ENCODE results near the gene ZBTB21. TPM values are rescaled to one million over a fixed set of nuclear protein-coding genes. Genes with fewer than 3 reads are reported as not detected.

Gene ZBTB21
- total and polyA plus RNA-seq, 4 donors, result 7.3 to 14.6 (median 10.4) TPM

- WGBS (ENCODE audit: insufficient coverage), result 11% methylated on average over 12 of the region's 12 CpGs
- DNase-seq (ENCODE audit: low read depth in 4 of 6, low spot score in 6 of 6), result no peak
- H3K4me1 ChIP-seq (ENCODE audit: control insufficient read depth, insufficient read depth, low read length), result peaks cover 31% of the 10 kb centered on the region
- H3K9me3 ChIP-seq (ENCODE audit: control insufficient read depth, insufficient read depth, low read length), result no peaks in the 10 kb centered on the region
- H3K27me3 ChIP-seq (ENCODE audit: control insufficient read depth, insufficient read depth, low read length), result no peaks in the 10 kb centered on the region
- peak overlapping the region; percentile 40 for H3K27ac ChIP-seq (ENCODE audit: low read depth, low read length)
- no peaks in the 10 kb centered on the region for H3K36me3 ChIP-seq (ENCODE audit: control insufficient read depth, insufficient read depth, low read length)
- H3K4me3 ChIP-seq (ENCODE audit: low read depth, low read length), result no peak overlapping the region
These were observed 11.9 kb upstream of the ZBTB21 start for GRCh38 chr21:42022091-42022430.

DNA sequence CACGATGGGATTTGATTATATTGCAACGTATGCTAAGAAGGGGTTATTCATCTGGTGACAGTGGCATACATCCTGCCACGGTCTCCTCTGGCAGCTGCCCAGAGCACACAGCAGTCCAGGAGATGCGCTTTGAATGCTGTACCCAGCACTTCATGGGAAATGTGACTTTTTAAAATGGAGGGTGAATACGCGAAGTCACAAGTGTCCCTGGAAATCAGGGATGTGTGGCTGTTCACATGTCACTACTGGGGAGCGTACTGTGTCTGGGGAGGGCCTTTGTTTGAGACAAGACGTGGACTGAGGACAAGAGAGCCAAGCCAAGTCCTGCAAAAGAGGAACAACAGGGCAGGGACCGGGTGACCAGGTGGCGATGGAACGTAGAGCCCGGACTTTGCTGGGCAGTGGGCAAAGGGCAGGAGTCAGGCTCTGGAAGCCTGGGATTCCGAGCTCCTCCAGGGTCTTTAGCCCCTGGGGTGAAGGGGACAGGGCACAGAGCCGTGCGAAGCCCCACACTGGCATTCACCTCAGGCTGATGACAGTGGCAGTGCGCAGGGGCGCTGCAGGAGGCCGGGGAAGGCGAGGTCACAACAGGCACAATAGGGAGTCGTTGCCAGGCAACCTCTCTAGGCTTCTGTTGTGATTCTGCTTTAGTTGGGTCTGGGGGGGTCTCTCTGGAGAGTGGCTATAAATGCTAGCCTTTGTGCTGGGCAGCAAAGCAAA is 11.4 kb upstream of the ZBTB21 start:
- Histone ChIP-seq H3K27ac (ENCODE audit: low read depth, low read length) (peak overlapping the region; percentile 1), H3K27me3 (ENCODE audit: control insufficient read depth, insufficient read depth, low read length) (no peaks in the 10 kb centered on the region), H3K9me3 (ENCODE audit: control insufficient read depth, insufficient read depth, low read length) (no peaks in the 10 kb centered on the region), H3K4me1 (ENCODE audit: control insufficient read depth, insufficient read depth, low read length) (peaks cover 31% of the 10 kb centered on the region), H3K4me3 (ENCODE audit: low read depth, low read length) (no peak overlapping the region), H3K36me3 (ENCODE audit: control insufficient read depth, insufficient read depth, low read length) (no peaks in the 10 kb centered on the region)
- WGBS (ENCODE audit: insufficient coverage), result 22% methylated on average over 19 of the region's 20 CpGs
- peak in 3 of 6 donors; percentile 71 to 92 (median 86) for DNase-seq (ENCODE audit: low read depth in 4 of 6, low spot score in 6 of 6)

DNA sequence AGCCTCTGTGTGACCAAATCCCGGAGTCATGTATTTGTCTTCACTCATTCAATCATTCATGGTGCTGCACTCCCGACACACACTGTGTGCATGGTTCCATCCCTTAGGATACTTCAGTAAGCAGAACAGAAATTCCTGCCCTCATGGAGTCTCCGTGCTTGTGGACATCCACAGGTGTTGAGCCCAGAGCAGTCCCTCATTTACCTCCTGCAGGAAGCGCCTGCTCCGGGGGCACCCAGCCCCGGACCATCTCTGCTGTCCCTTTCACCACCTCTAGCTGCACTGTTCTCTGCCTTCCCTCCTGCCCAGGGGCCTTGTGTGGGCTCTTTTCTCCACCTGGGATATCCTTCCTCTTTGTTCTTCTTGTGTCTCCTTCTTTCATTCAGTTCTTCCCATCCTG is 9.5 kb upstream of the ZBTB21 start:
- Histone ChIP-seq H3K4me1 (ENCODE audit: control insufficient read depth, insufficient read depth, low read length) (peaks cover 22% of the 10 kb centered on the region), H3K36me3 (ENCODE audit: control insufficient read depth, insufficient read depth, low read length) (no peaks in the 10 kb centered on the region), H3K27ac (ENCODE audit: low read depth, low read length) (no peak overlapping the region), H3K27me3 (ENCODE audit: control insufficient read depth, insufficient read depth, low read length) (no peaks in the 10 kb centered on the region), H3K9me3 (ENCODE audit: control insufficient read depth, insufficient read depth, low read length) (no peaks in the 10 kb centered on the region), H3K4me3 (ENCODE audit: low read depth, low read length) (no peak overlapping the region)
- 98% methylated on average over 6 of the region's 6 CpGs for WGBS (ENCODE audit: insufficient coverage)
- no peak for DNase-seq (ENCODE audit: low read depth in 4 of 6, low spot score in 6 of 6)

GRCh38 chr21:42019101-42019605 is 9.0 kb upstream of the ZBTB21 start:
- Histone ChIP-seq H3K9me3 (ENCODE audit: control insufficient read depth, insufficient read depth, low read length) (no peaks in the 10 kb centered on the region), H3K36me3 (ENCODE audit: control insufficient read depth, insufficient read depth, low read length) (no peaks in the 10 kb centered on the region), H3K27ac (ENCODE audit: low read depth, low read length) (no peak overlapping the region), H3K4me3 (ENCODE audit: low read depth, low read length) (no peak overlapping the region), H3K27me3 (ENCODE audit: control insufficient read depth, insufficient read depth, low read length) (no peaks in the 10 kb centered on the region), H3K4me1 (ENCODE audit: control insufficient read depth, insufficient read depth, low read length) (peaks cover 22% of the 10 kb centered on the region)
- DNase-seq (ENCODE audit: low read depth in 4 of 6, low spot score in 6 of 6), result no peak
- 97% methylated on average over 11 of the region's 11 CpGs for WGBS (ENCODE audit: insufficient coverage)

DNA sequence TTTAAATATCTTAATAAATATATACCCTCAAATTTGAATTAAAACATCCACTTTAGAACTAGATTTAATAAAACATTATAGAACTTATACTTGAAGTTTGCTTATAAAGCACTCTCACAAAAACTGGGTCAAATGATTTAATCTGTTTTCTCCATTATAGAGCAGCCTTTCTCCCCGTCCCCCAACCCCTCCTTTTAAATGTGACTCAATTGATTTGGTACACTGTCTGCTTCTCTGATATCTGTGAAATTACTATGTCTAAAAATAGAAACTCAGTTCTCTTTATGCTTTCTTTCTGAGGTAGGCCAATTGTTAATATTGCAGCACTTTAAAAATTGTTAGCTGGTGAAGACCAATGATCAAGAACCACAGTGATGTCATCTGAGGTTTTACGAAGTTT is 6.9 kb upstream of the ZBTB21 start:
- Histone ChIP-seq H3K36me3 (ENCODE audit: control insufficient read depth, insufficient read depth, low read length) (no peaks in the 10 kb centered on the region), H3K4me3 (ENCODE audit: low read depth, low read length) (no peak overlapping the region), H3K4me1 (ENCODE audit: control insufficient read depth, insufficient read depth, low read length) (peaks cover 24% of the 10 kb centered on the region), H3K9me3 (ENCODE audit: control insufficient read depth, insufficient read depth, low read length) (no peaks in the 10 kb centered on the region), H3K27ac (ENCODE audit: low read depth, low read length) (no peak overlapping the region), H3K27me3 (ENCODE audit: control insufficient read depth, insufficient read depth, low read length) (no peaks in the 10 kb centered on the region)
- WGBS (ENCODE audit: insufficient coverage), result no CpG with 5 or more reads among the region's 2 CpGs
- no peak for DNase-seq (ENCODE audit: low read depth in 4 of 6, low spot score in 6 of 6)

GRCh38 chr21:42016364-42016985 is 6.3 kb upstream of the ZBTB21 start:
- 87% methylated on average over 10 of the region's 19 CpGs for WGBS (ENCODE audit: insufficient coverage)
- H3K9me3 ChIP-seq (ENCODE audit: control insufficient read depth, insufficient read depth, low read length), result no peaks in the 10 kb centered on the region
- no peak overlapping the region for H3K27ac ChIP-seq (ENCODE audit: low read depth, low read length)
- no peaks in the 10 kb centered on the region for H3K27me3 ChIP-seq (ENCODE audit: control insufficient read depth, insufficient read depth, low read length)
- no peaks in the 10 kb centered on the region for H3K36me3 ChIP-seq (ENCODE audit: control insufficient read depth, insufficient read depth, low read length)
- H3K4me3 ChIP-seq (ENCODE audit: low read depth, low read length), result no peak overlapping the region
- H3K4me1 ChIP-seq (ENCODE audit: control insufficient read depth, insufficient read depth, low read length), result peaks cover 19% of the 10 kb centered on the region
- no peak for DNase-seq (ENCODE audit: low read depth in 4 of 6, low spot score in 6 of 6)

DNA sequence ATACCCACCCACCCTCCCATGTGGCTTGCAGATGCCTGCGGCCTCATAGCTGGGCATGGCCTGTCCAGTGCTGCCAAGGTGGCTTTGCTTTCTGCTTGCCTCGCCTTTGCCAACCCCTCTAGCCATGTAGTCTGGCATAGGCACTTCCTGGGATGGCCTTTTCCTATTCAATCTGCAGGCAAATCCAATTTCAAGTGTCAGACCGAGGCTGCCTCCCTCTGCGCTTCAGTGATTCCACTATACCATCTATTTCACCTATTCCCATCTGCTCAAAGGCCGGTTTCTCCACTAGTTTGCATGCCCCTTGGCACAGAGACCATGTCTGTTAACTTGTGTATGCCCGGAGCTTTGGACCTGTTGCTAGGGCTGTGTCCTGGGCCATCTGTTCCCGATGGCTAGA is 3.8 kb upstream of the ZBTB21 start:
- H3K27me3 ChIP-seq (ENCODE audit: control insufficient read depth, insufficient read depth, low read length), result no peaks in the 10 kb centered on the region
- DNase-seq (ENCODE audit: low read depth in 4 of 6, low spot score in 6 of 6), result peak in 2 of 6 donors; percentile 31 to 52
- WGBS (ENCODE audit: insufficient coverage), result 66% methylated on average over 6 of the region's 7 CpGs

GRCh38 chr21:42013376-42013775 is 3.2 kb upstream of the ZBTB21 start:
- WGBS (ENCODE audit: insufficient coverage), result 49% methylated on average over 4 of the region's 4 CpGs
- H3K36me3 ChIP-seq (ENCODE audit: control insufficient read depth, insufficient read depth, low read length), result no peaks in the 10 kb centered on the region
- peak in 1 of 6 donors; percentile 12 for DNase-seq (ENCODE audit: low read depth in 4 of 6, low spot score in 6 of 6)
- H3K4me1 ChIP-seq (ENCODE audit: control insufficient read depth, insufficient read depth, low read length), result peaks cover 24% of the 10 kb centered on the region
- no peaks in the 10 kb centered on the region for H3K9me3 ChIP-seq (ENCODE audit: control insufficient read depth, insufficient read depth, low read length)
- H3K27me3 ChIP-seq (ENCODE audit: control insufficient read depth, insufficient read depth, low read length), result no peaks in the 10 kb centered on the region
- no peak overlapping the region for H3K4me3 ChIP-seq (ENCODE audit: low read depth, low read length)
- no peak overlapping the region for H3K27ac ChIP-seq (ENCODE audit: low read depth, low read length)

More for the DNA sequence above, 3.8 kb upstream of the ZBTB21 start:
- Histone ChIP-seq H3K4me1 (ENCODE audit: control insufficient read depth, insufficient read depth, low read length) (peaks cover 22% of the 10 kb centered on the region), H3K36me3 (ENCODE audit: control insufficient read depth, insufficient read depth, low read length) (no peaks in the 10 kb centered on the region), H3K27ac (ENCODE audit: low read depth, low read length) (no peak overlapping the region), H3K4me3 (ENCODE audit: low read depth, low read length) (no peak overlapping the region), H3K9me3 (ENCODE audit: control insufficient read depth, insufficient read depth, low read length) (no peaks in the 10 kb centered on the region)

- H3K36me3 ChIP-seq (ENCODE audit: control insufficient read depth, insufficient read depth, low read length), result no peaks in the 10 kb centered on the region
These were observed 2.7 kb upstream of the ZBTB21 start for GRCh38 chr21:42012763-42013329.

More at GRCh38 chr21:42012763-42013329, 2.7 kb upstream of the ZBTB21 start:
- 79% methylated on average over 3 of the region's 3 CpGs for WGBS (ENCODE audit: insufficient coverage)
- Histone ChIP-seq H3K27ac (ENCODE audit: low read depth, low read length) (no peak overlapping the region), H3K27me3 (ENCODE audit: control insufficient read depth, insufficient read depth, low read length) (no peaks in the 10 kb centered on the region), H3K4me3 (ENCODE audit: low read depth, low read length) (no peak overlapping the region), H3K4me1 (ENCODE audit: control insufficient read depth, insufficient read depth, low read length) (peaks cover 24% of the 10 kb centered on the region), H3K9me3 (ENCODE audit: control insufficient read depth, insufficient read depth, low read length) (no peaks in the 10 kb centered on the region)
- no peak for DNase-seq (ENCODE audit: low read depth in 4 of 6, low spot score in 6 of 6)
